GM12878 (cell line): ENCODE results near the gene ITIH1.

ENCODE experiments used
- BMI1 ChIP-seq: fragments of 450-650 bp; IDR thresholded peaks from 2 replicates; pipeline ENCODE4 v1.6.1; 2016; ENCODE audit warnings: mild to moderate bottlenecking, moderate library complexity, borderline replicate concordance
- CTCF ChIP-seq, 3 experiments: IDR thresholded peaks in 2 of 3; conservative IDR thresholded peaks in 1 of 3; 2 replicates each; pipeline ENCODE4 v1.5.1; 2011; ENCODE audit warnings: low read depth in 3 of 3, low read length in 3 of 3, mild to moderate bottlenecking in 3 of 3, control low read depth in 2 of 3, moderate library complexity in 2 of 3, inconsistent platforms in 1 of 3, mixed read lengths in 1 of 3; ENCODE audit not compliant: control insufficient read depth in 2 of 3, insufficient read depth in 1 of 3; ENCODE audit errors: extremely low read depth in 1 of 3
- EP300 ChIP-seq, 2 experiments: fragments of 150-350 bp in 1 of 2; IDR thresholded peaks; 2 replicates each; pipeline ENCODE4 v1.6.1; 2011 to 2012; ENCODE audit warnings: low read depth in 2 of 2, low read length in 2 of 2, borderline replicate concordance in 1 of 2, improper control_type of control experiment in 1 of 2, inconsistent platforms in 1 of 2; ENCODE audit not compliant: control insufficient read depth in 1 of 2
- ETV6 ChIP-seq, 2 experiments: fragments of 450-650 bp in 1 of 2; IDR thresholded peaks in 1 of 2; conservative IDR thresholded peaks in 1 of 2; 2 replicates each; pipeline ENCODE4 v1.6.1; 2014; ENCODE audit warnings: antibody characterized with exemption in 1 of 2, borderline replicate concordance in 1 of 2, low read depth in 1 of 2, mild to moderate bottlenecking in 1 of 2, moderate library complexity in 1 of 2
- NFIC ChIP-seq: IDR thresholded peaks from 2 replicates; pipeline ENCODE4 v1.6.1; 2012; ENCODE audit warnings: low read depth, mild to moderate bottlenecking, inconsistent platforms, low read length, moderate library complexity
- SMARCA5 ChIP-seq: fragments of 450-650 bp; IDR thresholded peaks from 2 replicates; pipeline ENCODE4 v1.6.1; 2017; ENCODE audit warnings: mild to moderate bottlenecking

- TF ChIP-seq SMARCA5 (no peak), EP300 (IDR thresholded peaks at IDR 0.05; ENCODE audit: borderline replicate concordance in 1 of 2, control insufficient read depth in 1 of 2, low read depth in 2 of 2, low read length in 2 of 2) (no peak), BMI1 (no peak), CTCF (IDR thresholded peaks at IDR 0.05 in 2 of 3, conservative IDR thresholded peaks at IDR 0.05 in 1 of 3; ENCODE audit: control insufficient read depth in 2 of 3, extremely low read depth in 1 of 3, insufficient read depth in 1 of 3, low read depth in 3 of 3, low read length in 3 of 3) (no peak), NFIC (no peak), ETV6 (conservative IDR thresholded peaks at IDR 0.05 in 1 of 2, IDR thresholded peaks at IDR 0.05 in 1 of 2; ENCODE audit: borderline replicate concordance in 1 of 2, low read depth in 1 of 2) (no peak)
These were observed 38.8 kb downstream of the ITIH1 start for GRCh38 chr3:52816199-52816598.
